Body of pancreas (tissue), 4 donors: Measurements from ENCODE around the gene ZNF594.

Experiments
- CTCF ChIP-seq, 7 experiments: fragments of 450-650 bp in 4 of 7; fragments of 200-600 bp in 3 of 7; sonication (generic) in 3 of 7; IDR thresholded peaks; one replicate each; pipeline ENCODE4 v1.5.1; 2016 to 2019; ENCODE audit warnings: antibody characterized with exemption in 7 of 7
- POLR2A ChIP-seq, 3 donors: fragments of 450-650 bp; IDR thresholded peaks; one replicate each; pipeline ENCODE4 v1.6.1; 2016; ENCODE audit warnings: antibody characterized with exemption in 3 of 3, mild to moderate bottlenecking in 2 of 3

- TF ChIP-seq CTCF (IDR thresholded peaks at IDR 0.05) (no peak), POLR2A (IDR thresholded peaks at IDR 0.05) (no peak)
Observed at GRCh38 chr17:5181509-5182305, 10.0 kb downstream of the ZNF594 start.
